ENCODE data around the gene TOR3A. TPM values are rescaled to one million over a fixed set of nuclear protein-coding genes. Genes with fewer than 3 reads are reported as not detected.
"Not testable (repeated sequence)": the region's sequence is repeated elsewhere in the genome, so short reads cannot be mapped to it uniquely, and the experiment has no call there.

The TOR3A gene
- total RNA-seq, 1 donor from 2014 or later, result 59.5 TPM

DNA sequence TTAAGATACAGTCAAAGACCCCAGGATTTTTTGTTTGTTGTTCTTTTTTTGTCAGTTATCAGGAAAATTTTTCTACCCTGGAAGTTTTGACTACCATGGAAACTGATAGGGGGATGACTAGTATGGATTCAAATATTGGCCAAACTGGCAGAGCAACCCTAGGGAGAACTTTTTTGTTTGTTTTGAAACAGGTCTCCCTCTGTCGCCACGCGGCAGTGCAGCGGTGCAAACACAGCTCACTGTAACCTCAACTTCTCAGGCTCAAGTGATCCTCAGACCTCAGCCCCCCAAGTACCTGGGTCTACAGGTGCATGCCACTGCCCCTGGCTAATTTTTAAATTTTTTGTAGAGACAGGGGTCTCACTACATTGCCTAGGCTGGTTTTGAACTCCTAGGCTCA is 46.6 kb downstream of the TOR3A start:
- Mint-ChIP-seq H3K4me1 (peaks cover 18% of the 10 kb centered on the region), H3K4me3 (no peak overlapping the region)
- intact Hi-C loops (cut with micrococcal nuclease), result loop anchor here (2.0 kb wide), 2 partner anchors 94 to 102 kb away; no protein-coding TSS in a partner anchor

GRCh38 chr1:179129702-179130473 is 48.0 kb downstream of the TOR3A start:
- intact Hi-C loops (cut with micrococcal nuclease), result loop anchor here (1.0 to 2.0 kb wide), 4 partner anchors 47 to 163 kb away; partner anchors contain the start of gene SOAT1
- Mint-ChIP-seq H3K27ac (peak overlapping the region; percentile 79), H3K4me3 (peak overlapping the region; percentile 45), H3K27me3 (no peaks in the 10 kb centered on the region), H3K9me3 (no peaks in the 10 kb centered on the region), H3K36me3 (ENCODE audit: low read depth) (peaks cover 19% of the 10 kb centered on the region), H3K4me1 (peaks cover 13% of the 10 kb centered on the region)
- peak; percentile 99 for ATAC-seq (ENCODE audit: low read depth)
- TF ChIP-seq, protein P1, sequence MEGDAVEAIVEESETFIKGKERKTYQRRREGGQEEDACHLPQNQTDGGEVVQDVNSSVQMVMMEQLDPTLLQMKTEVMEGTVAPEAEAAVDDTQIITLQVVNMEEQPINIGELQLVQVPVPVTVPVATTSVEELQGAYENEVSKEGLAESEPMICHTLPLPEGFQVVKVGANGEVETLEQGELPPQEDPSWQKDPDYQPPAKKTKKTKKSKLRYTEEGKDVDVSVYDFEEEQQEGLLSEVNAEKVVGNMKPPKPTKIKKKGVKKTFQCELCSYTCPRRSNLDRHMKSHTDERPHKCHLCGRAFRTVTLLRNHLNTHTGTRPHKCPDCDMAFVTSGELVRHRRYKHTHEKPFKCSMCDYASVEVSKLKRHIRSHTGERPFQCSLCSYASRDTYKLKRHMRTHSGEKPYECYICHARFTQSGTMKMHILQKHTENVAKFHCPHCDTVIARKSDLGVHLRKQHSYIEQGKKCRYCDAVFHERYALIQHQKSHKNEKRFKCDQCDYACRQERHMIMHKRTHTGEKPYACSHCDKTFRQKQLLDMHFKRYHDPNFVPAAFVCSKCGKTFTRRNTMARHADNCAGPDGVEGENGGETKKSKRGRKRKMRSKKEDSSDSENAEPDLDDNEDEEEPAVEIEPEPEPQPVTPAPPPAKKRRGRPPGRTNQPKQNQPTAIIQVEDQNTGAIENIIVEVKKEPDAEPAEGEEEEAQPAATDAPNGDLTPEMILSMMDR (IDR thresholded peaks at IDR 0.05), result no peak
- CTCF ChIA-PET, result no interaction called here
- POLR2A ChIA-PET, result interaction anchor here (0.6 to 1.6 kb wide), 2 partner anchors 187 to 236 kb away, joined by 4 read pairs; partner anchors contain the start of gene AXDND1
- DNase-seq, result no peak

More for the DNA sequence above, 46.6 kb downstream of the TOR3A start:
- H3K36me3 Mint-ChIP-seq (ENCODE audit: low read depth), result peaks cover 25% of the 10 kb centered on the region
- H3K27me3 Mint-ChIP-seq, result no peaks in the 10 kb centered on the region
- ATAC-seq (ENCODE audit: low read depth) (no peak), DNase-seq (no peak)
- ChIA-PET POLR2A (interaction anchor here (1.6 kb wide), 1 partner anchor 237 kb away, joined by 4 read pairs; the partner anchor contains the start of gene AXDND1), CTCF (interaction anchor here (1.1 kb wide), 1 partner anchor 241 kb away, joined by 3 read pairs; no protein-coding TSS in a partner anchor)
- no peak overlapping the region for H3K27ac Mint-ChIP-seq
- H3K9me3 Mint-ChIP-seq, result no peaks in the 10 kb centered on the region
- TF ChIP-seq, protein P1 (IDR thresholded peaks at IDR 0.05), result no peak

DNA sequence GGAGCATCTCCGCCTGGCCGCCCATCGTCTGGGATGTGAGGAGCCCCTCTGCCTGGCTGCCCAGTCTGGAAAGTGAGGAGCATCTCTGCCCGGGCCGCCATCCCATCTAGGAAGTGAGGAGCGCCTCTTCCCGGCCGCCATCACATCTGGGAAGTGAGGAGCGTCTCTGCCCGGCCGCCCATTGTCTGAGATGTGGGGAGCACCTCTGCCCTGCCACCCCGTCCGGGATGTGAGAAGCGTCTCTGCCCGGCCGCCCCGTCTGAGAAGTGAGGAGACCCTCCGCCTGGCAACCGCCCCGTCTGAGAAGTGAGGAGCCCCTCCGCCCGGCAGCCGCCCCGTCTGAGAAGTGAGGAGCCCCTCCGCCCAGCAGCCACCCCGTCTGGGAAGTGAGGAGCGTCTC is 53.3 kb downstream of the TOR3A start:
- H3K27ac Mint-ChIP-seq; intact Hi-C loops (cut with micrococcal nuclease); ATAC-seq (ENCODE audit: low read depth); POLR2A ChIA-PET; H3K4me3 Mint-ChIP-seq; H3K9me3 Mint-ChIP-seq; H3K27me3 Mint-ChIP-seq; CTCF ChIA-PET; H3K4me1 Mint-ChIP-seq; DNase-seq: not testable (repeated sequence)
- H3K36me3 Mint-ChIP-seq (ENCODE audit: low read depth), result peaks cover 12% of the 10 kb centered on the region

GRCh38 chr1:179135707-179136106 is 53.8 kb downstream of the TOR3A start:
- not testable (repeated sequence) for H3K27me3 Mint-ChIP-seq

GRCh38 chr1:179137617-179138255 is 55.9 kb downstream of the TOR3A start:
- ChIA-PET POLR2A (no interaction called here), CTCF (no interaction called here)
- ATAC-seq (ENCODE audit: low read depth), result no peak
- no peak overlapping the region for H3K4me3 Mint-ChIP-seq
- H3K4me1 Mint-ChIP-seq, result peaks cover 16% of the 10 kb centered on the region
- no peaks in the 10 kb centered on the region for H3K9me3 Mint-ChIP-seq
- H3K27me3 Mint-ChIP-seq, result no peaks in the 10 kb centered on the region
- no peak for DNase-seq
- intact Hi-C loops (cut with micrococcal nuclease), result no loop called here
- H3K36me3 Mint-ChIP-seq (ENCODE audit: low read depth), result peaks cover 7% of the 10 kb centered on the region
- TF ChIP-seq, protein P1 (IDR thresholded peaks at IDR 0.05), result no peak
- no peak overlapping the region for H3K27ac Mint-ChIP-seq

More at GRCh38 chr1:179135707-179136106, 53.8 kb downstream of the TOR3A start:
- POLR2A ChIA-PET; H3K4me3 Mint-ChIP-seq; H3K9me3 Mint-ChIP-seq; H3K4me1 Mint-ChIP-seq; ATAC-seq (ENCODE audit: low read depth); intact Hi-C loops (cut with micrococcal nuclease); DNase-seq; H3K27ac Mint-ChIP-seq; CTCF ChIA-PET: not testable (repeated sequence)
- peaks cover 10% of the 10 kb centered on the region for H3K36me3 Mint-ChIP-seq (ENCODE audit: low read depth)

DNA sequence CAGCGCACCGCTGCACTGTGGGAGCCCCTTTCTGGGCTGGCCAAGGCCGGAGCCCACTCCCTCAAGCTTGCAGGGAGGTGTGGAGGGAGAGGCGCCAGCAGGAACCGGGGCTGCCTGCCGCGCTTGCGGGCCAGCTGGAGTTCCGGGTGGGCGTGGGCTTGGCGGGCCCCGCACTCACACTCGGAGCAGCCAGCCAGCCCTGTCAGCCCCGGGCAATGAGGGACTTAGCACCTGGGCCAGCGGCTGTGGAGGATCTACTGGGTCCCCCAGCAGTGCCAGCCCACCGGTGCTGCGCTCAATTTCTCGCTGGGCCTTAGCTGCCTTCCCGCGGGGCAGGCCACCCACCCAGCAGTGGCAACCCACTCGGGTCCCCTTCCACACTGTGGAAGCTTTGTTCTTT is 56.9 kb downstream of the TOR3A start:
- H3K4me3 Mint-ChIP-seq; H3K27me3 Mint-ChIP-seq; intact Hi-C loops (cut with micrococcal nuclease); CTCF ChIA-PET; H3K9me3 Mint-ChIP-seq; POLR2A ChIA-PET; H3K27ac Mint-ChIP-seq; DNase-seq; ATAC-seq (ENCODE audit: low read depth); H3K36me3 Mint-ChIP-seq (ENCODE audit: low read depth): not testable (repeated sequence)
- H3K4me1 Mint-ChIP-seq, result peaks cover 20% of the 10 kb centered on the region
